ENCODE measurements around the gene SOX13. TPM values are rescaled to one million over a fixed set of nuclear protein-coding genes. Genes with fewer than 3 reads are reported as not detected.

SOX13 gene
- 9.9 and 10.9 TPM in 2 replicates for total RNA-seq

DNA sequence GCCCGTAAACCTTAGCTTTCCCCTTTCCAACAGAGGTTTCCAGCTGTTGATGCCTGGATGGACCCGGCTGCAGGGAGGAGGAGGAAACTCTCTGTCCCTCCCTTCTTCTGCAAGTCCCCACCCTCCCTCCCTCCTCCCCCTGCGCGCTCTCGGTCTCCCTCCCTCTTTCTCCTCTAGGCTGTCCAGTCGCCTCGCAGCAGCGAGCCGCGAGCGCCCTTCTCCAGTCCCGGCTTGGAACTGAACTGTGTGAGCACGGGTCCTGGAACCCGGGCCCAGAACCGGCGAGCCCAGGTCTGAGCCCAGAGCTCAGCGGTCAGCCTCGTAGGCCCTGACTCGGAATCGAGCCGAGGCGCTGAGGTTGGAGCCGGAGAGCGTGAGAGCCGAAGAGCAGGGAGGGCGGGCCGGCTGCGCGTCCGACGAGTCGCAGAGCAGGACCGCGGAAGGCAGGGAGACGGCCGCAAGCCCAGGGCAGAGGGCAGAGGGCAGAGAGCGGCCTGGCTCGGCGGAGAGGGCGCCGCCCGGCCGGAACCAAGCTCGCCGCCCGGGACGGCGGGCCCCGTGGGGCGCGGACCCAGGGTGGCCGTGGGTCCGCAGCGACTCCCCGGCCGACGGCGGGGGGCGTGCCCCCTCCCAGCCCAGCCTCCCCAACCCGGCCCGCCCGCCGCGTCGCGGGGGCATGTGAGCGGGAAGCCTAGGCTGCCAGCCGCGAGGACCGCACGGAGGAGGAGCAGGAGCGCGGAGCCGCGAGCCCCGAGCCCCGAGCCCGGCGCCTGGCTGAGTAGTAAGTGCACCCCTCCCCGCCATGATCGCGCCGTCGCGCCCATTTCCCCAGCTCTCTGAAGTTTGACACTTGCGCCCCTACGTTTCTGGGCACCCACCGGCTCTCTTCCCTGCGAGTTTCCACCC is at the start of gene SOX13:
Gene SOX13 (plus strand): TSS at position 185 of the 906 bp plus-strand sequence. CDS start 39,801 bp downstream, outside the sequence.

DNA sequence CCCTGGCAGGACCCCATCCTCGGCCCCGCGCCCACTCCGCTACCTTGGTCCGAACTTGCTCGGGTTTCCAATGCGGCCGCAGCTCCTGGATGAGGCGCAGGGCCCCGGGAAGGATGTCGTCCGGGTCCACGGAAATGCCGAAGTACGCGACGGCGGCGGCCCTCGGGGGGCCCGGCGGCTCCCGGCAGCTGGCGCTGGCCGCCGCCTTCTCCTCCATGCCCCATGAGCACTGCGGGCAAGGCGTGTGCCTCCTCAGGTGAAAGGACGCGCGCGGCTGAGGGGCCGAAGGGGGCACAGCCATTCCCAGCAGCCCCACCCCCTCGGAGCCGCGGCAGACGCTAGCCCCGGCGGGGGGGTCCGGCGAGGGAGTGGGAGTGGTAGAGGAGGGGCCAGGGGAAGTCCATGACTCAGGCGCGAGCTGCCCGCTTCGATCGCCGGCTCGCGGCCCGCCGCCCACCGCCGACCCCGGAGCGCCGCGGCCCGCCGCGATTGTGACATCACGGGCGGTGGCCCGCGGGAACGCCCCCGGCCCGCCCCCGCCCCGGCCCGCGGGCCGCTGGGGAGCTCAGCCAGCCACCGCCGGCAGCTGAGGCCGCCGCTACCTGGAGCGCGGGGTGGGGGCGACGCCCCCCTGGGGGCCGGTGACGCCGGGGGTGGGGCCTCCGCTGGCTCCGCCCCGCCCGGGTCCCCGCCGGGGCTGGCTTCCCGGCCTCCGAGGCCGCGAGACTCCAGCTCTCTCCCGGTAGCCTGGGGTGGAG is 78.8 kb downstream of the SOX13 start, which contains the start of gene ETNK2:
Gene ETNK2 (minus strand): TSS at position 493 of the 758 bp plus-strand sequence. CDS start 192 bp downstream, at position 301.

DNA sequence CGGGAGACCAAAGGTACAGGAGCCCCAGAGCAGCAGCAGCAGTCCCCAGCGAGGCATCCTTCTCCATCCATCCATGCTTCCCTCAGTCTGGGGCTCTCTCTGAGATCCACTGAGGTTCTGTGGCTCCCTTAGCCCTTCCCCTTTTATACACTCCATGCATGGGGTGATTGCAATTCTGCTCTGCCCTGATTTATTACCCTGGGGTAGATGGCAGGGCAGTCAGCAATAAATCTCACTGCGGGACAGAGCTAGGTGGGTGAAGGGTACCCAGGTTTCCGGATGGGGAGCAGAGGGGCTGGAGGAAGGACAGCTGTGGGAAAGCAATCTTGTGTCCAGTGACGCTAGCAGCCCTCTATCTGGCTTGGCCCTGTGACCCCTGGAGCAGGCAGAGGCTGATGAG is 93.3 kb downstream of the SOX13 start, which contains the start of gene REN:
Gene REN (minus strand): TSS at position 119 of the 400 bp plus-strand sequence. CDS start 44 bp downstream, at position 75.

Other genes starting within 250 kb of the SOX13 start
- gene SNRPE, start 211.5 kb upstream of the SOX13 start, total RNA-seq = 97.7 and 111 TPM in 2 replicates
- gene ETNK2, start 78.9 kb downstream of the SOX13 start, total RNA-seq = 12.9 and 13.1 TPM in 2 replicates
- 0.39 and 0.40 TPM in 2 replicates for gene REN, start 93.2 kb downstream of the SOX13 start, total RNA-seq
- 12.6 and 21.9 TPM in 2 replicates for gene KISS1, start 123.4 kb downstream of the SOX13 start, total RNA-seq
- not detected in 2 replicates for gene GOLT1A, start 140.9 kb downstream of the SOX13 start, total RNA-seq

All from mammary microvascular endothelial cell (primary cell).